HEK293 (cell line): ENCODE results near the gene SEMA7A.

Experiments used
- BCL6B ChIP-seq: fragments of 450-650 bp; formaldehyde crosslinking; IDR thresholded peaks from 2 replicates; pipeline ENCODE4 v1.5.1; 2017; ENCODE audit warnings: missing biosample characterization, missing genetic modification characterization
- EGR2 ChIP-seq: fragments of 450-650 bp; formaldehyde crosslinking; IDR thresholded peaks from 2 replicates; pipeline ENCODE4 v1.5.1; 2016; ENCODE audit warnings: low read depth, missing biosample characterization, missing genetic modification characterization
- GLIS1 ChIP-seq: fragments of 450-650 bp; formaldehyde crosslinking; IDR thresholded peaks from 2 replicates; pipeline ENCODE4 v1.5.1; 2016; ENCODE audit warnings: missing biosample characterization, missing genetic modification characterization
- GLIS2 ChIP-seq: fragments of 450-650 bp; formaldehyde crosslinking; IDR thresholded peaks from 2 replicates; pipeline ENCODE4 v1.5.1; 2016; ENCODE audit warnings: missing biosample characterization, missing genetic modification characterization
- KLF1 ChIP-seq: fragments of 450-650 bp; formaldehyde crosslinking; IDR thresholded peaks from 2 replicates; pipeline ENCODE4 v1.5.1; 2016; ENCODE audit warnings: missing biosample characterization, missing genetic modification characterization
- PRDM4 ChIP-seq: fragments of 450-650 bp; formaldehyde crosslinking; IDR thresholded peaks from 2 replicates; pipeline ENCODE4 v1.5.1; 2017; ENCODE audit warnings: missing biosample characterization, missing genetic modification characterization
- SP3 ChIP-seq: fragments of 450-650 bp; formaldehyde crosslinking; IDR thresholded peaks from 2 replicates; pipeline ENCODE4 v1.5.1; 2016; ENCODE audit warnings: missing biosample characterization, missing genetic modification characterization
- TSHZ1 ChIP-seq: fragments of 450-650 bp; formaldehyde crosslinking; IDR thresholded peaks from 2 replicates; pipeline ENCODE4 v1.5.1; 2016; ENCODE audit warnings: missing biosample characterization, missing genetic modification characterization, borderline replicate concordance
- ZBTB26 ChIP-seq: fragments of 450-650 bp; formaldehyde crosslinking; optimal IDR thresholded peaks from 2 replicates; pipeline ENCODE3; 2016; ENCODE audit warnings: missing biosample characterization, mild to moderate bottlenecking, missing genetic modification characterization
- ZNF121 ChIP-seq: fragments of 450-650 bp; formaldehyde crosslinking; IDR thresholded peaks from 2 replicates; pipeline ENCODE4 v1.5.1; 2016; ENCODE audit warnings: missing biosample characterization, missing genetic modification characterization
- ZNF24 ChIP-seq: fragments of 450-650 bp; formaldehyde crosslinking; IDR thresholded peaks from 2 replicates; pipeline ENCODE4 v1.5.1; 2016; ENCODE audit warnings: missing biosample characterization, missing genetic modification characterization
- ZNF248 ChIP-seq: fragments of 450-650 bp; formaldehyde crosslinking; IDR thresholded peaks from 2 replicates; pipeline ENCODE4 v1.5.1; 2017; ENCODE audit warnings: missing biosample characterization, missing genetic modification characterization
- ZNF302 ChIP-seq: fragments of 450-650 bp; formaldehyde crosslinking; IDR thresholded peaks from 2 replicates; pipeline ENCODE4 v1.5.1; 2016; ENCODE audit warnings: missing biosample characterization, missing genetic modification characterization, low read depth
- ZNF423 ChIP-seq: fragments of 450-650 bp; formaldehyde crosslinking; IDR thresholded peaks from 2 replicates; pipeline ENCODE4 v1.5.1; 2016; ENCODE audit warnings: missing biosample characterization, missing genetic modification characterization
- ZNF449 ChIP-seq: fragments of 450-650 bp; formaldehyde crosslinking; IDR thresholded peaks from 2 replicates; pipeline ENCODE4 v1.5.1; 2017; ENCODE audit warnings: missing biosample characterization, mild to moderate bottlenecking, missing genetic modification characterization, moderate library complexity
- ZNF473 ChIP-seq: fragments of 450-650 bp; formaldehyde crosslinking; IDR thresholded peaks from 2 replicates; pipeline ENCODE4 v1.5.1; 2017; ENCODE audit warnings: missing biosample characterization, missing genetic modification characterization
- ZNF555 ChIP-seq: fragments of 450-650 bp; formaldehyde crosslinking; conservative IDR thresholded peaks from 2 replicates; pipeline ENCODE4 v1.5.1; 2017; ENCODE audit warnings: missing biosample characterization, mild to moderate bottlenecking, missing genetic modification characterization, inconsistent platforms
- ZNF624 ChIP-seq: fragments of 450-650 bp; formaldehyde crosslinking; IDR thresholded peaks from 2 replicates; pipeline ENCODE4 v1.5.1; 2017; ENCODE audit warnings: missing biosample characterization, missing genetic modification characterization
- ZNF639 ChIP-seq: fragments of 450-650 bp; formaldehyde crosslinking; IDR thresholded peaks from 2 replicates; pipeline ENCODE4 v1.5.1; 2016; ENCODE audit warnings: missing biosample characterization, missing genetic modification characterization
- ZNF654 ChIP-seq: fragments of 450-650 bp; formaldehyde crosslinking; IDR thresholded peaks from 2 replicates; pipeline ENCODE4 v1.5.1; 2016; ENCODE audit warnings: low read depth, missing biosample characterization, missing genetic modification characterization
- ZNF660 ChIP-seq: fragments of 450-650 bp; IDR thresholded peaks from 2 replicates; pipeline ENCODE4 v1.5.1; 2018; ENCODE audit warnings: missing biosample characterization, mild to moderate bottlenecking, missing genetic modification characterization
- ZNF704 ChIP-seq: fragments of 450-650 bp; formaldehyde crosslinking; IDR thresholded peaks from 2 replicates; pipeline ENCODE4 v1.5.1; 2016; ENCODE audit warnings: missing biosample characterization, missing genetic modification characterization
- ZNF791 ChIP-seq: fragments of 450-650 bp; formaldehyde crosslinking; IDR thresholded peaks from 2 replicates; pipeline ENCODE4 v1.5.1; 2016; ENCODE audit warnings: missing biosample characterization, missing genetic modification characterization
- ZNF837 ChIP-seq: fragments of 450-650 bp; formaldehyde crosslinking; IDR thresholded peaks from 2 replicates; pipeline ENCODE4 v1.5.1; 2016; ENCODE audit warnings: missing biosample characterization, missing genetic modification characterization
- ZXDB ChIP-seq: fragments of 450-650 bp; formaldehyde crosslinking; IDR thresholded peaks from 2 replicates; pipeline ENCODE4 v1.5.1; 2016; ENCODE audit warnings: missing biosample characterization, missing genetic modification characterization

Gene SEMA7A

GRCh38 chr15:74396445-74397238 is 37.1 kb downstream of the SEMA7A start (continued):
- TF ChIP-seq GLIS2 (tag by site-specific recombination) (no peak), ZBTB26 (tag by site-specific recombination) (no peak), ZNF121 (tag by site-specific recombination) (no peak), ZNF791 (tag by site-specific recombination) (no peak), ZNF24 (no peak), ZNF660 (tag by site-specific recombination) (no peak), GLIS1 (tag by site-specific recombination) (peak; percentile 55), ZNF654 (tag by site-specific recombination) (no peak), ZNF449 (tag by site-specific recombination) (no peak), ZNF473 (no peak), ZNF639 (tag by site-specific recombination) (peak; percentile 51; the same call in 1 of the 2 replicates), EGR2 (tag by site-specific recombination) (peak; percentile 82), SP3 (tag by site-specific recombination) (peak; percentile 46; the same call in 1 of the 2 replicates), ZNF555 (tag by site-specific recombination) (no peak), ZXDB (tag by site-specific recombination) (no peak), ZNF704 (tag by site-specific recombination) (no peak), BCL6B (tag by site-specific recombination) (no peak), ZNF248 (tag by site-specific recombination) (no peak), TSHZ1 (tag by site-specific recombination) (0 out of 2 replicates have a peak, but pooled peaks have one; percentile 47), ZNF837 (no peak), ZNF423 (tag by site-specific recombination) (no peak), ZNF624 (tag by site-specific recombination) (no peak), PRDM4 (tag by site-specific recombination) (no peak), KLF1 (peak; percentile 94), ZNF302 (no peak)
